HG02763 (cell line): Measurements from ENCODE around the gene ARHGAP6.
A peak's percentile ranks its signal among the peaks of the same experiment; 100 is the strongest.
"Not testable (repeated sequence)": the region's sequence is repeated elsewhere in the genome, so short reads cannot be mapped to it uniquely, and the experiment has no call there.

Source experiments
- ATAC-seq: cut with Tn5 transposase; IDR thresholded peaks from one replicate; pipeline ENCODE4 v1.9.1; 2021; ENCODE audit warnings: mild to moderate bottlenecking, moderate library complexity; ENCODE audit not compliant: unreplicated experiment

ARHGAP6 gene

DNA sequence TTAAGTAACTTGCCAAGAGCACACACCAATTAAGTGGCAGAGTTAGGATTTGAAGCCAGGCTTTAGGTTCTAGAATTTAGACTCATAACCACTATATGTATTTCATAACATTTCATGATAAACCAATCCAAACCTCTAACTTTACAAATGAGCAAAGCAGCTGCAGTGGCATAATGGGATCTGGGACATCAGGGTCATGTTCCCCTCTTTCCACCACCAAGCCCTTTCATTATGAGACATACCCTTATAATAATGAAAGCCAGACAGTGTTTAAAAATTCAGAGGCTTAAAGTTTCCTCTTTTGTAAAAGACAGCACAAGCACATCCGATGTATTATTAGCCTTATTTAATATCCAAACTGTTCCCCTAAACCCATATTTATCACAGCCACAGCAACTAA is 400.8 kb downstream of the ARHGAP6 start:
- no peak for ATAC-seq

DNA sequence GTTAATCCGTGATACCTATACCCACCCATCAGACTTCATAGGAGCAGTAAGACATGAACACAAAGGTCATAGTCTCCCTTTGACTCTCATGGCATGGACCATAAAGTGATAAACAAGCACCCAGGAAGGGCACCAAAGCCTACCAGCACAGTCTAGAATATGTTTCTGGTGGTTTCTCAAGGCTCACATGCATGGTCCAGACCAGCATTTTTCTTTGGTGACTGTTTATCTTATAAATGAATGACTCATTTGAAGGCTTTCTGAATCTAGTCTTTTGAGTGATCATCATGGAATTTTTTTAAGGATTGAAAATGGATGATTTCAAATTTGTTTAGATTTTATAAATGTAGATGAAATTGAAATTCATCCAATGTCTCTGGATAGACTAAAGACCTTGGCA is 404.5 kb downstream of the ARHGAP6 start:
- ATAC-seq = no peak

DNA sequence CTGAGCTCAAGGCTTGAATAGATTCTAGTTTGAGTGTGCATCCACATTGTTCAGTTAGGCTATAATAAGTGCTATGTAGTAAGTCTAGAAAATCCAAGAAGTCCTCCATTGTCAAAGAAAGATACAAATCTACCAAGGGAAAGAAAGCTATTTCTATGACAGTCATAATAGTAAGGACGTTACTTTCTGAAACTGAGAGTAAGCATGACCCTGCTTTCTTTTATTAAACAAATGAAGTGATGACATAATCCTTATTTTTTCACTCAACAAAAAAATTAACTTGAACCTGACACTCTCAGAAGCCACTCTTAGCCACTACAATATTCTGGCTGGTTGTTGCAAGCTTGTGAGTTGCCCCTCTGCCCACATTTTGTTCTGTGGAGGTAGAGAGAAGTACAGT is 406.3 kb downstream of the ARHGAP6 start:
- no peak for ATAC-seq

DNA sequence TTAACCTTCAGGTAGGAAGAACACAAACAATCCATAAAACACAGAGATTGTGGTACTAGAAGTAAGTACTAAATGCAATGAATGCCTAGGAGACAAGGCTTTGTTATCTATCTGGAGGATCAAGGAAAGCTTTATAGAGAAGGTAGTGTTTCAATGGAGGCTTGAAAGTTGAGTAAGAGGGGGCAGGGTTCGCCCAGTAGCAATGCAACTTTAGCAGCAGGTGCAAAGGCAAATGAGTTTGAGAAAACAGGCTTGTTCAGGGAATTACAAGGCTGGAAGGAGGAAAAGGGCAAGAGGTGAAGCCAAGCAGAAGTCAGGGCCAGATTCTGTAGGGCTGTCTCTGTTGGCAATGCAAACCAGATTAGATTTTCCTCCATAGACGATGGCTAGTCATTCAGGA is 408.0 kb downstream of the ARHGAP6 start:
- ATAC-seq = no peak

DNA sequence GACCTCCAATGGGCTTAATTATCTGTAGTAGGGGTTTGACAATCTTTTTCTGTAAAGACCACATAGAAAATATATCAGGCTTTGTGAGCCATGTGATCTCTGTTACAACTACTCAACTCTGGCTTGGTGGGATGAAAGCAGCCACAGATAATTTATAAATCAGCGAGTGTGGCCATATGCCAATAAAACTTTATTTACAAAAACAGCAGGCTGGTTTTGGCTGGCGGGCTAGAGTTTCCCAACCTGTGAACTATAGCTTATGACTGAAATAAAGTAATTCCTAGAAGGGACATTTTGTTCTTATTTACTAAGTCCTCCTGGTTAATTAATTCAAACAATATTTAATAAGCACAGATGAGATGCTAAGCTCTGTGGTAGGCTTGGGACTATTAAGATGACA is 408.4 kb downstream of the ARHGAP6 start:
- ATAC-seq = no peak

DNA sequence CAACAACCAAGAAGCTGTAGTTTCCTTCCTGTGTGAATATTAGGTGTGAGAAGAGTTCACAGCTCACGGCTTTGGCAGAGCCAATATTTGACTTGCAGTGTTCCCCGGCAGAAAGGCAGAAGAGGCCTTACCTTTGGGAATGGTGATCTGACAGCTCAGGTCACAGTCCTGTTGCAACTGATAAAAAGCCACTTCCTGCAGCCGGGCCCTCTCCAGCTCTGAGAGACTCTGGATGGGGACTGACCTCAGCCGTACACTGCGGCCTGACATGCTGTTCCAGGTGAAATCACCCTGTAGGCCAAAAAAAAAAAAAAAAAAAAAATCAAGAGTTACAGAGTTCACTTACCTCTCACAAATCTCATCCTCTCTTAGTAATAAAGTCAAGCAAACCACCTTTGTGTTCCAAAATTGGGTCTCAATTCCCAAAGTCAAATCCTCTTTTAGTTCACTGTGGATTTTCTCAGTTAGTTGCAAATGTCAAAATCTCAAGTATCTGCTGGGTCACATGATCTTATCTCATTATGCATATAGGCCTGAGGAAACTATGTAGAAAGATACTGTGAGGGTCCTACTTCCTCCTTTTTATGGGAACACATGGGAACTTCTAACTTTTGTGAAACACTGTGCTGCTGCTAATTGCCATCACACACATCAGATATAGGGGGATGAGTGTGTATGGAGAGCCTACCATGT is 411.2 kb downstream of the ARHGAP6 start:
- no peak for ATAC-seq

DNA sequence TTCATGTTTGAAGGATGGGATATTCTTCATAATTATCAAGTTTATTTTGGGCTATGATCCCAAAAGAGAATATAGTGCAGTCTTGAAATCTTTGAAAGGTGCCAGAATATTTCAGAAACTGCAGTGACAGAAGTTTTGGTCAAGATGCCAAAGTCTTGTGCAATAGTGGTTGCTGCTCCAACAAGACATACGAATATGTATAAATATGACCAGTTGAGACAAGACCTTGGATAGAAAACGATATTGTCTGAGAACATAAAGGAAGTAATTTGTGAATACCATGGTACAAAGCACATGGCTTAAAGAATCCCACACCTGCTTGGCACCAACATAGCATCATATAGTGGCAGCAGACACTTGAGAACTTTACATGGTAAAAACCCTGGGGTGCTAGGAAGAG is 421.1 kb downstream of the ARHGAP6 start:
- ATAC-seq = no peak

DNA sequence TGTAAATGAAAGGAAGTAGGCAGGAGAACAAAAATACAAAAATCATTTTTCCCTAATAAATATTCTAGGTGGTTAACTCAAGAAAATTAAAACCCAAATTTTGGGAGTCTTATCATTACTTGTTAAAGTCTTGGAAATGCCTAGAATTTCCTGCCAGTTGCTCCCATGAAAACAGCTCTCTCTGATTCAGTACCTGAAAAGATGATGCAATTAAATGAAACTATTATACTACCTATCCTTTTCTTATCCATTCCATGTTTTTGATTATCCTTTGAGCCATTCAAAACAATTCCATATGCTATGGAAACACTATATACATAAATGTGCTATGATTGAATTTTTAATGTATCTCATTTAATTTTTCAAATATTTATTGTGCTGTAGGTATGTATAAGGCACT is 423.0 kb downstream of the ARHGAP6 start:
- ATAC-seq = no peak

DNA sequence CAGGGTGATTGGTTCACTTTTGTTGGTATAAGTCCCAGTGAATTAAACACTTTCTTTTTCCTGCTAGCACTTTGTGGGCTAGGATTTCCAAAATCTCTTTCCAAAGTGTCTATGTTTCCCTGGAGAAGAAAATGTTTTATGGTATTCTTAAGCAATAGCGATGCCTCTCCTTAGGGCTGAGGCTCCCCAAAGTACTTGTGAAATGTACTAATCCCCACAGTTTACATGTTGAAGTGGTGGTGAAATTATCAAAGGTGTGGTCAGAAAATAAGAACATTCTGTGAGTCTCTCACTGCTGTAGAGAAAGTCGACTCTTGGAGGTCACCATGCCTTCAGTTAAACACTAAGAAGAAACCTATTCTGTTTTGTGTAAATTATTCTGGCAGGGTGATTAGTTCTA is 424.0 kb downstream of the ARHGAP6 start:
- no peak for ATAC-seq

DNA sequence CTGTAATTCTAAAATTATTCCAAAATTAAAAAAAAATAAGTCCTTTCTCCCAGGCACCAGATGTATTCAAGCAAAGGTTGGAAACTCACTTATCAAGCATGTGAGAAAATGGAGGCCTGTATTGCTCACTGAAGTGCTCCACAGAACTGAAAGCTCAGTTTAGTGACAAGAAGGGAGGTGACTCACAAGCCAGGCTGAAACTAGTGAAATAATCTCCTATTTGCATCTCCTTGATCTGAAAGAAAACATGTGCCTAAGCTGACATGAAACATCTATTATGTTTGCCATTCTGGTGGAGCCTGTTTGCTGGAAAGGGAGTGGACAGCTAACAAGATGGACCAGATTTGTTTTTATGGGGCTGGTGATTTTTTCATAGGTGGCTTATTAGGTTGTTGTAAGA is 426.5 kb downstream of the ARHGAP6 start:
- ATAC-seq = peak; percentile 81

DNA sequence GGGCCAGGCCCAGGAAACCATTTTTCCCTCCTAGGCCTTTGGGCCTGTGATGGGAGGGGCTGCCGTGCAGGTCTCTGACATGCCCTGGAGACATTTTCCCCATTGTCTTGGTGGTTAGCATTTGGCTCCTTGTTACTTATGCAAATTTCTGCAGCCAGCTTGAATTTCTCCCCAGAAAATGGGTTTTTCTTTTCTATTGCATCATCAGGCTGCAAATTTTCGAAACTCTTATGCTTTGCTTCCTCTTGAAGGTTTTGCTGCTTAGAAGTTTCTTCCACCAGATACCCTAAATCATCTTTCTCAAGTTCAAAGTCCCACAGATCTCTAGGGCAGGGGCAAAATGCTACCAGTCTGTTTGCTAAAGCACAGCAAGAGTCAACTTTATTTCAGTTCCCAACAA is 430.3 kb downstream of the ARHGAP6 start:
- ATAC-seq = not testable (repeated sequence)

DNA sequence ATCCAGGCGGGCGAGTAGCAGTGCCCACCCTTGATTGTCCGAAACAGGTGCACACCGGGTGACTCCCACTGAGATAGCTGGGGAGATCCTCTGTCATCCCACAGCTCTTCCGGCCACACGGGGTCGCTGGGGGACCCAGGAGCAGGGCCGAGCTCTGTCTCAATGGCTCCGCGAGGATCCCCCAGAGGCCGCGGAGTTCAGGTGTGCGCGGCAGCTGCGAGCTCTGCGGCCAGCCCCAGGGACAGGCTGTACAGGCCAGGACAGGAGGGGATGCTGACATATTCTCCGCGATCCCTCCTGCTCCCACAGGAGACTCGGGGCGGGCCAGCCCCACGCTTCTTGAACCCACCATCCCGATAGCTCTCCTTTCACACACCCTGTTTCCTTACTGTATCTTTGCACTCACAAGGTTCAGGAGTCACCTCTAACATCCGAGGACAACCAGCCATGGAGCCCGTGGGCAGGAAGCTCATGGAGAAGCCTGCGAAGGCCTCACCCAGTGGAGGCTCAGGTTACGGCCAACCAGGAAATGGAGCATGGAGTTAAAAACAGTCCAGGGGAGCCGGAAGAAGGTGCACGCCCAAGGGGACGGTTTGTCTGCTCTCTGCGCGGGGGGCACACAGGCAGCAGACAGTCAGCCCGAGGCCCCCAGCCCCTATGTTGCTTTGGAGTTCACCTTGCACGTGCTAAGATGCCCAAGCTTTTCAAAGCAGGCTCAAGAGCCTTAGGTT is 450.4 kb downstream of the ARHGAP6 start:
- ATAC-seq = no peak

DNA sequence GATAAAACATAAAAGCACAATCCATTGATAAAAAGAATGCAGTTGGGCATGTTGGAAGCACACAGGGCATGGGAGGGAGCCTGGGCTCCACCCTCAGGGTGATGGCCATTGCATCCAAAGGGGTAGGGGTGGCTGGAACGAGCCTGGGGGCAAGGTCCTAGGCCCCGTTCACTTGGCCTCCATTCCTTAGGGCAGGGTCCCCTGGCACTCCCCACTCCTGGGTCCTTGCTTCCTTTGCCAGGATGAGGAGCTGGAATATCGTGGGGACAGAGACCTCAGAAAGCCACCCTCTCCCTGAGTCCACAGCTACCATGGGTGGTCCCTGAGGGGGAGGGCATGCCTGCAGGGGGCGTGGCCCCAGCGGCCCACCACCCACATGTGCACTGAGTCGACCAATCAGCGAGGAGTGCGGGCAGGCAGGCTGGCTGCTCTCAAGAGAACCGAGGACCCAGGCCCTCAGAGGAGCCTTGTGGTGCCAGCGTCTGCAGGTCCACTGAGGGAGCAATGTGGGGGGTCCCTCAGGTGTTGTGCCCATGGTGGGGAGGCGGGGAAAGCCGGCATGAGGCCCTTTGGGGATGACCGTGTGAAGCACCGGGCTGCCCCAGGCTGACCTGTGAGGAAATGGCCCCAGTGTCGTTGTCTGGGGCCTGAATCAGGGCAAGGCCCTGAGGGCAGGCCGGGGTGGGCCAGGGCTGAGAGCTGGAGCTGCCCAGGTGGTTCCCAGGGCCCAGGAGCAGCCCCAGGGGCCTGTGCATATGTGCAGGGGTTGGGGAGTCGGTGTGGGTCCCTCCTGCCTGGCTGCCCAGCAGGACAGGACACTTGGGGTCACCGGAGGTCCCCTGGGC is 451.2 kb downstream of the ARHGAP6 start:
- ATAC-seq = no peak

DNA sequence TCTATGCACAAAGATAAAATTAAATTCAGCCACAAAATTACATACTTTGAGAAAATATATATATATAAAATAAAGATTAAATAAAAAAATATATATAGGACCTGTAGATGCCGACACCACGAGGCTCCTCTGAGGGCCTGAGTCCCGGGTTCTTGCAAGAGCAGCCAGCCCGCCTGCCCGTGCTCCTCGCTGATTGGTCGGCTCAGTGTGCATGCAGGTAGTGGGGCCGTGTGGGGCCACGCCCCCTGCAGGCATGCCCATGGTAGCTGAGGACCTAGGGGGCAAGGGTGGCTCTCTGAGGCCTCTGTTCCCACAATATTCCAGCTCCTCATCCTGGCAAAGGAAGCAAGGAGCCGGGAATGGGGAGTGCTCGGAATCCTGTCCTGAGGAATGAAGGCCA is 453.0 kb downstream of the ARHGAP6 start:
- ATAC-seq = no peak

DNA sequence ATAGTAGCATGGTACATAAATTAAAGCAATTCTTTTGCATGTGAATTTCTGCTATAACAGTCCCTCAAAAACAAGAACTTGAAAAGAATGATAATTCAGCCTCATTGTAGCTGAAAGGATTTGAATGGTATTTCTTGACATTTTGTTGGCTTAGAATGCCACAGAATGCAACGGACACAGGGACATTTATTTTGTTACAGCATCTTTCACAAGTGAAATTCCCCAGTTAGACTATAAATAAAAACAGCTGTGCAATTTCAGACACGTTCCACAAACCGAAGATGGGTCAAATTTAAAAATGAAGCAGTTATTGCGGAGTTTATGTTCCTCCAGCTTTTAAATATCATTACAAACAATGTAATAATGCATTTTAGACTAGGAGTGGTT is 455.3 kb downstream of the ARHGAP6 start:
- no peak for ATAC-seq

DNA sequence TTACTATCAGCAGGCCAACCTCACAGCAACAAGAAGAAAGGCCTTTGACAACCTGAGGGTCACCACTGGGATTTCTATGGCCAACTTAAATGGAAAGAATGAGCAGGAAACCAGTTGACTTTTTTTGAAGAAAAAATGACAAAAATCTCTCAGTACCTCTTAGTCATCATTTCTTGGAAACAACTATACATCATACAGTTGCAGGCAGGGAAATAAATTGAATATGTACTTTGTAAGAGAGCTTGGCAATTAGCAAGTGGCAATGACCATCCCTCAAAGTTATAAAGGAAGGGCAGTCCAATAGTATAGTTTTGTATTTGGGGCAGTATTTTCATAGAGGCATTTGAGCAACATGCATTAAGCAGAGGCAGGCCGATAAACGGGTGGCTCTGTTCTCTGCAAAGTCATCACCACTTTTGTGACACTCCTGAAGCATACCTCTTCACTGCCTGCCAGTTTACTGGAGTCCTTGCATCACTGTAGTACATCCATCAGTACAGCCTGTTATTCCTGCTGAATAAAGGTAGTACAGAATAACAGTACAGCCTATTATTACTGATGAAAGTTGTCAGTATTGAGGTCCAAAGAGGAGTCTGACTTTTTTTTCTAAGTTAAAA is 455.8 kb downstream of the ARHGAP6 start:
- no peak for ATAC-seq

DNA sequence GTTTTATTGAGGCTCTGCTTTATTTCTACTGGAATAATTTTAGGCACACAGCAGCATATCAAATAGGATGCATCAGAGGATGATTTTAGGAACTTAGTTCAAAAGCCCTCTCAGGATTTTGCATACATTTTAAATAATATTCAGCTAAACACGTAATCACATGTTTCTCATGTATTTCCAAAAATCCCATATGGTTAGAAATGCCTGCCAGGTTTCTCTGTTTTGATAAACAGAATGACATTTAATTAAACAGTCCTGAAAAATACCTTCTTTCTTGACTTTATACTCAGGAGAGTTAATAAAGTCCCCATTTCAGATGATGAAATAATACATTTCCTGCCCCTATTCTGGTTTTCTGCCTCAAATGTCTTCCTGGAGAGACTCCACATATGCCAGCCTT is 459.0 kb downstream of the ARHGAP6 start:
- ATAC-seq = no peak

DNA sequence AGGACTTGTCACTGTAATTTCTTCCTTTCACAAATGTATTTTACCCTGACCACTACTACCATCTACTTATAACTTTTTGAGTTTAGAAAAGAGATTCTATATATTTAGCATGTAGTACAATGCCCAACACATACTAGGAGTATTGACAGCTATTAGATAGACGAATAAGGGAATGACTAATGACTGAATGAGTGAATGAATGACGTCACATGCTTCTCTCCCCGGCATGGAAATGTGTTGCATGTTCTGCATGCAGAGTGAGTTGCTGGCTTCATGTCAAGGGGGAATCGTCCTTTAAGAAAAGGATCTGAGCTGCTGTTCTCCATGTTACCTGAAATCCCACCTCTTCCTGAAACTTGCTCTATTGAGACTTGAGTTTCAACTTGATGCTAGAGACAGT is 459.9 kb downstream of the ARHGAP6 start:
- ATAC-seq = no peak

DNA sequence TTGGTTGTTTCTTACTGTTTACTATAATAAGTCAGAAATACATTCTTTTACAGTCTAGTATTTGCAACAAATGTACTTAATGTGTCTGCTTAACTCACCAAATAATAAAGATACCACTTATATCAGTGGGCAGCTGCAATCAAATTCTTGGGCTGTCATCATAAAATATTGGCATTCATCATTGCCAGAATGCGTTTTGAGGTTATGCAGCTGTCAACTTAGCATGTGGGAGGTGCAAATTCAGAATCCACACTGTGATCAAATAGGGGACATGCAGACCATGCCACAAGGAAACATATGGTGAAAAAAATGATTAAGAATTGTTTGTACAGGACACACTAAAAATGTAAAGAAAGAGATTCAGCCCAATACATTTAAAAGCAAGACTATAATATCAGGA is 468.0 kb downstream of the ARHGAP6 start:
- ATAC-seq = no peak

DNA sequence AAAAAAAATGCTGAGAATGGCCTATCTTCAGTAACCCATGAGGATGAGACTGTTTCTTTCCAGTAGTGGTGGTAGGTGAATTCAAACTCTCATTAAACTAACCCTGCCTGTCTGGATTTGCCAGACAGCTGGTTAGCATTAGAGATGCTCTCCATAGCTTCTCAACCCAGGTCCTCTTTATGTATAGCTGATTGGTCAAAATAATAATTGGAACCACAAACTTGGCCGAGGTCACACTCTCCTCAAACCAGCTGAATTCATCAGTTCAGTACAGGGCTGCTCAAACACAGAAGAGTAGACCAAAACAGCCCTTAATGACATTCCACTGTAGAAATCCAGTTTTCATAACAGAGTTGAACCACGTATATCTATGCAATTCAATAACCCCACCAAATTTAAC is 469.2 kb downstream of the ARHGAP6 start:
- no peak for ATAC-seq

DNA sequence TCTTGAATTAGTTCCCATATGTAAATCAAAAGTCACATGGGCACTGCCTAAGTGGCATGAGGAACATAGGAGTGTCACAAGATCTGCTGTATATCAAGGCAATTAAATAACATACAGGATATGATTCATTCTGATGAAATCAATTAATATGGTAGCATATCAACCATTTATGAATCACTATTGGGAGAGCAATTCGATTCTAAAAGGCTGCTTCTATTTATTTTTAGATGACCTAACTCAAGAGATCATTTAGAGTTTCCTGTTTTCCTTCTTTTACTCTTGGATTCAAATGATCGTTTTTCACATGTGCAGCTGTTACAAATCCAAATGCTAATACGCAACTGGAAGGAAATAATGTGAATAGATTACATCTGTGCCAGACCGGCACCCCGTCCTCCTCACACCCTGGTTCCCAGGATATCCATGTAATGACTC is 472.7 kb downstream of the ARHGAP6 start:
- ATAC-seq = no peak
